Gastroesophageal sphincter (tissue), 3 donors: ENCODE measurements around the gene CIAO2A.

Source experiments
- CTCF ChIP-seq, 4 experiments: fragments of 200-600 bp in 2 of 4; fragments of 450-650 bp in 2 of 4; sonication (generic) in 1 of 4; IDR thresholded peaks; one replicate each; pipeline ENCODE4 v1.5.1; 2017 to 2019; ENCODE audit warnings: antibody characterized with exemption in 4 of 4, mild to moderate bottlenecking in 2 of 4, moderate library complexity in 2 of 4
- EP300 ChIP-seq: sonication (generic); formaldehyde crosslinking; IDR thresholded peaks from one replicate; pipeline ENCODE4 v1.6.1; 2017; ENCODE audit warnings: antibody characterized with exemption, mild to moderate bottlenecking

GRCh38 chr15:64050281-64051092 lies 43.2 kb downstream of the CIAO2A start:
- TF ChIP-seq CTCF (IDR thresholded peaks at IDR 0.05) = no peak
- TF ChIP-seq EP300 = no peak
